ENCODE measurements around the gene RNF17. TPM values are rescaled to one million over a fixed set of nuclear protein-coding genes. Genes with fewer than 3 reads are reported as not detected.
"Not testable (repeated sequence)": the region's sequence is repeated elsewhere in the genome, so short reads cannot be mapped to it uniquely, and the experiment has no call there.

Gene RNF17
- total RNA-seq, 4 donors from 2014 or later: not detected

GRCh38 chr13:24727731-24728601, 36.0 kb upstream of the RNF17 start:
- WGBS: 61% methylated on average over 24 of the region's 24 CpGs
- no peaks in the 10 kb centered on the region for H3K36me3 ChIP-seq
- no peak for TF ChIP-seq POLR2A (IDR thresholded peaks at IDR 0.05; ENCODE audit: low read depth)
- peak; percentile 54 to 69 (median 67) for TF ChIP-seq CTCF (IDR thresholded peaks at IDR 0.05)
- no peak for TF ChIP-seq EP300 (IDR thresholded peaks at IDR 0.05)
- no peak for TF ChIP-seq POLR2AphosphoS5 (IDR thresholded peaks at IDR 0.05)
- DNase-seq (ENCODE audit: extremely low spot score): no peak
- H3K27ac ChIP-seq (replicated peaks in 1 of 4): no peak overlapping the region
- H3K4me3 ChIP-seq: no peak overlapping the region
- intact Hi-C loops (cut with DNase I): no loop called here
- peaks cover 0 to 3% (median 0%) of the 10 kb centered on the region in 4 donors for H3K4me1 ChIP-seq
- H3K27me3 ChIP-seq: no peaks in the 10 kb centered on the region
- no peaks in the 10 kb centered on the region for H3K9me3 ChIP-seq

- DNase-seq (ENCODE audit: extremely low spot score); H3K4me1 ChIP-seq; intact Hi-C loops (cut with DNase I); H3K4me3 ChIP-seq; H3K36me3 ChIP-seq; H3K27ac ChIP-seq (replicated peaks in 1 of 4); H3K27me3 ChIP-seq; H3K9me3 ChIP-seq: not testable (repeated sequence)
- WGBS: 92% methylated on average over 4 of the region's 4 CpGs
These were observed 32.9 kb upstream of the RNF17 start for GRCh38 chr13:24730873-24731567.

GRCh38 chr13:24734950-24735349, 29.0 kb upstream of the RNF17 start:
- 66% methylated on average over 4 of the region's 4 CpGs for WGBS
- no peak for TF ChIP-seq EP300 (IDR thresholded peaks at IDR 0.05)
- TF ChIP-seq POLR2A (IDR thresholded peaks at IDR 0.05; ENCODE audit: low read depth): no peak
- no peak for TF ChIP-seq CTCF (IDR thresholded peaks at IDR 0.05)
- TF ChIP-seq POLR2AphosphoS5 (IDR thresholded peaks at IDR 0.05): no peak
- intact Hi-C loops (cut with DNase I): no loop called here
- Histone ChIP-seq H3K27me3 (no peaks in the 10 kb centered on the region), H3K4me3 (no peak overlapping the region), H3K27ac (replicated peaks in 1 of 4) (no peak overlapping the region), H3K9me3 (no peaks in the 10 kb centered on the region), H3K36me3 (no peaks in the 10 kb centered on the region), H3K4me1 (no peaks in the 10 kb centered on the region)
- DNase-seq (ENCODE audit: extremely low spot score): no peak

- TF ChIP-seq POLR2AphosphoS5 (IDR thresholded peaks at IDR 0.05) (no peak), EP300 (IDR thresholded peaks at IDR 0.05) (no peak), CTCF (IDR thresholded peaks at IDR 0.05) (no peak), POLR2A (IDR thresholded peaks at IDR 0.05; ENCODE audit: low read depth) (no peak)
- Histone ChIP-seq H3K36me3 (no peaks in the 10 kb centered on the region), H3K9me3 (no peaks in the 10 kb centered on the region), H3K4me3 (no peak overlapping the region), H3K27ac (replicated peaks in 1 of 4) (no peak overlapping the region), H3K27me3 (no peaks in the 10 kb centered on the region), H3K4me1 (no peaks in the 10 kb centered on the region)
- intact Hi-C loops (cut with DNase I): no loop called here
- DNase-seq (ENCODE audit: extremely low spot score): no peak
- WGBS: 71% methylated on average over 6 of the region's 6 CpGs
These were observed 26.9 kb upstream of the RNF17 start for GRCh38 chr13:24737042-24737441.

GRCh38 chr13:24738366-24738847, 25.6 kb upstream of the RNF17 start:
- no peaks in the 10 kb centered on the region for H3K36me3 ChIP-seq
- intact Hi-C loops (cut with DNase I): no loop called here
- TF ChIP-seq POLR2AphosphoS5 (IDR thresholded peaks at IDR 0.05) (no peak), POLR2A (IDR thresholded peaks at IDR 0.05; ENCODE audit: low read depth) (no peak), CTCF (IDR thresholded peaks at IDR 0.05) (no peak), EP300 (IDR thresholded peaks at IDR 0.05) (no peak)
- no peak for DNase-seq (ENCODE audit: extremely low spot score)
- WGBS: 77% methylated on average over 5 of the region's 5 CpGs
- H3K4me3 ChIP-seq: no peak overlapping the region
- H3K27ac ChIP-seq (replicated peaks in 1 of 4): no peak overlapping the region
- no peaks in the 10 kb centered on the region for H3K4me1 ChIP-seq
- H3K27me3 ChIP-seq: peaks cover 0 to 12% (median 0%) of the 10 kb centered on the region in 4 donors
- H3K9me3 ChIP-seq: no peaks in the 10 kb centered on the region
